DND-41 (cell line): ENCODE results near the gene HIVEP2.
A peak's percentile ranks its signal among the peaks of the same experiment; 100 is the strongest.

ENCODE experiments used
- ATAC-seq: fragments of 200-7000 bp; cut with Tn5 transposase; 3 replicates; pipeline ENCODE4 v1.9.1; 2021; ENCODE audit warnings: low read depth; ENCODE audit not compliant: insufficient read depth
- DNase-seq: peaks from one replicate; pipeline ENCODE4 v3.0.0-alpha.2; 2020
- H2AFZ ChIP-seq: 2 replicates; pipeline ENCODE4 v1.6.0; 2012; ENCODE audit warnings: low read depth, low read length
- H3K27ac ChIP-seq: 2 replicates; pipeline ENCODE4 v1.5.1; 2012; ENCODE audit warnings: low read length, inconsistent platforms
- H3K27me3 ChIP-seq: fragments of 200-600 bp; sonication (generic); 2 replicates; pipeline ENCODE4 v1.6.0; 2012; ENCODE audit warnings: low read length, mild to moderate bottlenecking, inconsistent platforms; ENCODE audit not compliant: insufficient read depth, poor library complexity
- H3K36me3 ChIP-seq: 2 replicates; pipeline ENCODE4 v1.5.1; 2012; ENCODE audit warnings: low read length, inconsistent platforms; ENCODE audit not compliant: insufficient read depth
- H3K4me1 ChIP-seq: 2 replicates; pipeline ENCODE4 v1.5.1; 2012; ENCODE audit warnings: mild to moderate bottlenecking, low read length; ENCODE audit not compliant: insufficient read depth
- H3K4me2 ChIP-seq: 2 replicates; pipeline ENCODE4 v1.6.0; 2012; ENCODE audit warnings: mild to moderate bottlenecking, moderate library complexity, low read length, inconsistent platforms; ENCODE audit not compliant: insufficient read depth
- H3K4me3 ChIP-seq, 2 experiments: fragments of 200-600 bp in 1 of 2; shearing (Covaris generic) in 1 of 2; 2 replicates each; pipeline ENCODE4 v1.5.1; 2012 to 2016; ENCODE audit warnings: inconsistent platforms in 2 of 2, low read length in 2 of 2, mild to moderate bottlenecking in 2 of 2, low read depth in 1 of 2, moderate library complexity in 1 of 2
- H3K79me2 ChIP-seq: 2 replicates; pipeline ENCODE4 v1.6.0; 2012; ENCODE audit warnings: low read length, inconsistent platforms; ENCODE audit not compliant: insufficient read depth
- H3K9ac ChIP-seq: 2 replicates; pipeline ENCODE4 v1.6.0; 2012; ENCODE audit warnings: low read depth, mild to moderate bottlenecking, inconsistent platforms, low read length, moderate library complexity
- H3K9me3 ChIP-seq: 2 replicates; pipeline ENCODE4 v1.5.1; 2012; ENCODE audit warnings: low read length, moderate library complexity, mild to moderate bottlenecking, inconsistent platforms; ENCODE audit not compliant: insufficient read depth, severe bottlenecking
- H4K20me1 ChIP-seq: 2 replicates; pipeline ENCODE4 v1.6.0; 2012; ENCODE audit warnings: low read length; ENCODE audit not compliant: insufficient read depth
- CTCF ChIP-seq: IDR thresholded peaks from 2 replicates; pipeline ENCODE4 v1.5.1; 2012; ENCODE audit warnings: borderline replicate concordance, low read length, moderate library complexity, mild to moderate bottlenecking; ENCODE audit not compliant: poor library complexity, severe bottlenecking; ENCODE audit errors: extremely low read depth
- EZH2 ChIP-seq: IDR thresholded peaks from 3 replicates; pipeline ENCODE4 v1.6.1; 2012; ENCODE audit warnings: borderline replicate concordance, low read depth, mild to moderate bottlenecking, moderate library complexity, low read length, inconsistent platforms; ENCODE audit not compliant: severe bottlenecking

HIVEP2 gene

GRCh38 chr6:142952614-142953013, 7.6 kb upstream of the HIVEP2 start:
- no peak overlapping the region for H3K4me2 ChIP-seq
- H4K20me1 ChIP-seq, result no peaks in the 10 kb centered on the region
- H3K27me3 ChIP-seq, result no peaks in the 10 kb centered on the region
- no peak overlapping the region for H2AFZ ChIP-seq
- no peaks in the 10 kb centered on the region for H3K36me3 ChIP-seq
- H3K4me1 ChIP-seq, result 0 out of 2 replicates have a peak, but pooled peaks cover under 1% of the 10 kb centered on the region
- no peak for ATAC-seq
- TF ChIP-seq EZH2 (no peak), CTCF (no peak)
- H3K4me3 ChIP-seq, result no peak overlapping the region
- no peaks in the 10 kb centered on the region for H3K79me2 ChIP-seq
- DNase-seq, result no peak
- no peak overlapping the region for H3K9ac ChIP-seq
- H3K9me3 ChIP-seq, result no peaks in the 10 kb centered on the region
- H3K27ac ChIP-seq, result no peak overlapping the region

- no peak for TF ChIP-seq CTCF
- TF ChIP-seq EZH2, result no peak
- no peak overlapping the region for H2AFZ ChIP-seq
- peaks cover 11% of the 10 kb centered on the region for H3K27me3 ChIP-seq
- H3K4me2 ChIP-seq, result no peak overlapping the region
- no peaks in the 10 kb centered on the region for H3K79me2 ChIP-seq
- peaks cover 14% of the 10 kb centered on the region for H3K4me1 ChIP-seq
- ATAC-seq, result no peak
- no peaks in the 10 kb centered on the region for H3K9me3 ChIP-seq
- H3K36me3 ChIP-seq, result no peaks in the 10 kb centered on the region
- H3K27ac ChIP-seq, result no peak overlapping the region
- H3K9ac ChIP-seq, result no peak overlapping the region
- DNase-seq, result no peak
- H3K4me3 ChIP-seq, result no peak overlapping the region
- H4K20me1 ChIP-seq, result no peaks in the 10 kb centered on the region
Observed at GRCh38 chr6:142950291-142950690, 5.3 kb upstream of the HIVEP2 start.

- H3K9me3 ChIP-seq, result no peaks in the 10 kb centered on the region
- H3K4me1 ChIP-seq, result peaks cover 25% of the 10 kb centered on the region
- no peak overlapping the region for H3K9ac ChIP-seq
- peaks cover 11% of the 10 kb centered on the region for H3K27me3 ChIP-seq
- no peak for TF ChIP-seq CTCF
- TF ChIP-seq EZH2, result no peak
- no peak overlapping the region for H3K27ac ChIP-seq
- H3K4me3 ChIP-seq, result no peak overlapping the region
- ATAC-seq, result no peak
- H3K36me3 ChIP-seq, result no peaks in the 10 kb centered on the region
- peaks cover 4% of the 10 kb centered on the region for H3K79me2 ChIP-seq
- H3K4me2 ChIP-seq, result peak overlapping the region; percentile 80; the same call in 1 of the 2 replicates
- no peaks in the 10 kb centered on the region for H4K20me1 ChIP-seq
- no peak overlapping the region for H2AFZ ChIP-seq
- DNase-seq, result no peak
Observed at GRCh38 chr6:142947714-142948480, 2.9 kb upstream of the HIVEP2 start.
